Fibroblast of skin of scalp (primary cell): Measurements from ENCODE around the gene UNC13B.

Experiments used
- DNase-seq: peaks from one replicate; pipeline ENCODE4 v3.0.0-alpha.2; 2013

The UNC13B gene

GRCh38 chr9:35446012-35446411 is 284.2 kb downstream of the UNC13B start:
- DNase-seq: no peak

- DNase-seq: peak; percentile 29
Measured at GRCh38 chr9:35448496-35448895, 286.7 kb downstream of the UNC13B start.

- no peak for DNase-seq
Measured at GRCh38 chr9:35452481-35452880, 290.7 kb downstream of the UNC13B start.

- no peak for DNase-seq
Measured at GRCh38 chr9:35453786-35454185, 292.0 kb downstream of the UNC13B start.
